SIG-M5 treated with dmso at 0.1 percent for 504 hours (cell line): ENCODE results near the gene UPK2.

Experiments used
- DNase-seq: peaks from one replicate; lab custom pipeline; 2025; ENCODE audit not compliant: unreplicated experiment; lab: John Stamatoyannopoulos, UW

Gene UPK2

DNA sequence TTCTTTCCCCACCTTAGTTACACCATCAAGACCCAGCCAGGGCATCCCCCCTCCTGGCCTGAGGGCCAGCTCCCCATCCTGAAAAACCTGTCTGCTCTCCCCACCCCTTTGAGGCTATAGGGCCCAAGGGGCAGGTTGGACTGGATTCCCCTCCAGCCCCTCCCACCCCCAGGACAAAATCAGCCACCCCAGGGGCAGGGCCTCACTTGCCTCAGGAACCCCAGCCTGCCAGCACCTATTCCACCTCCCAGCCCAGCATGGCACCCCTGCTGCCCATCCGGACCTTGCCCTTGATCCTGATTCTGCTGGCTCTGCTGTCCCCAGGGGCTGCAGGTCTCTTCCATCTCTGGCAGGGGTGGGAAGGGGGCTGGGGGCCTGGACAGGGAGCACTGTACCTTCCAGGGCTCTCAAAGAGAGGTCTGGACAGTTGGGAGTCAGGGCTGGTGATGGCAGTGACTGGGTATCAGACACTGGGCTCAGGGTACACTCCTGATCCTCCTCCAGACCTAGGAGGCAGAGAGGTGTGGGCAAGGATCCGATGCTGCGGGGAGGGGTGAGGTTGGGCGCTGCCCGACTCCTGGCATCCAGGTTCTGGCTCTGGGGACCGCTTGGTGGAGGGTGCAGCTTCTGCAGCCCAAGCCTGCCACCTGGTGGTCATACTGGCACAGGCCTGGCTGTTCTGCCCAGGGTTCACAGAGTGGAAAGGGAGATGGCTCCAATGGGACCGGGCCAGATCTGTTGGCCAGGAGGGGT is at the start of gene UPK2:
Gene UPK2 (plus strand): TSS at position 205 of the 753 bp plus-strand sequence. CDS start 53 bp downstream, at position 258.
- DNase-seq, result peak; percentile 75

DNA sequence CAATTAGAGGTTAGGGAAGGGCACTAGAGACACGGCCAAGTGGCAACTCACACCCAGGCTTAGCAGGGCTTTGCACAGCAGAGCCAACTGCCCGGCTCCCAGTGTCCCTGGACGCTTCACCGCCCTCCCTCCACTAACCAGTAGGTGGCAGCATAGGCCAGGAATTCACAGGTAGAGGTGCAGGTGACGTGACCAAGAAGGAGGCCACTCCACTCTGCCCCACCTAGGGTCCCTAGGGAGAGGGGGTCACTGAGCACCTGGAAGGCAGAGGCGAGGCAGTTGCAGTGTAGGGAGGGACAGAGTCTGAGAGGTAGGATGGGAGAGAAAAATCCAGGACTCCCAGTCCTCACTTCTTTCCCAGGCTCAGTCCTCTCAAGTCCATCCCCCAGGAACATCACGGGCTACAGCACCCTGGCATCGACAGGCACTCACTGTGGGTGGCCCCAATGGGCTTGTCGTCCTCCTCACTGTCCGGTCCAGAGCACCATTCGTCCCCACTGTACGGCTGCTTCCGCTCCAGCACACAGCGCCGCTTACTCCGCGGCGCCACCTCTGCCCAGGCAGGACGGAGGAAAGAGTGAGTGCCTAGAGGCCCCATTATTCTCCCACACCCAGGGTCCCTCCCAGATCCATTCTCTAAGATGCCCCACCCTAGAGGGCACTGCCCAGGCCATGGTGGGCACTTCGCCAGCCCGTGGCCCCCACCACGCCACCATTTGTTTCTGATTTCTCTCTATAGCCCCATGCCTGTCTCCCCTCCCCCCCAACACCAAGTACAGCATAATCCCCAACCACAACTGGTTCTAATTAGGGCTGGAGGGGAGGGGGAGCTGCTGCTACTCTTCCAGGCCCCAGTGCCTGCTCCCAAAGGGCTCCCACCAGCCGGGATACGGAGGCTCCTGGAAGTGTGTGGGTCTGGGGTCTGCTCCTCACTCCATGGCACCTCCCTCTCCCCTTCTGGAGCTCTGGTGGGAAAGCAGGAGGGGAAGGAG is 48.8 kb upstream of the UPK2 start:
- peak; percentile 64 for DNase-seq

DNA sequence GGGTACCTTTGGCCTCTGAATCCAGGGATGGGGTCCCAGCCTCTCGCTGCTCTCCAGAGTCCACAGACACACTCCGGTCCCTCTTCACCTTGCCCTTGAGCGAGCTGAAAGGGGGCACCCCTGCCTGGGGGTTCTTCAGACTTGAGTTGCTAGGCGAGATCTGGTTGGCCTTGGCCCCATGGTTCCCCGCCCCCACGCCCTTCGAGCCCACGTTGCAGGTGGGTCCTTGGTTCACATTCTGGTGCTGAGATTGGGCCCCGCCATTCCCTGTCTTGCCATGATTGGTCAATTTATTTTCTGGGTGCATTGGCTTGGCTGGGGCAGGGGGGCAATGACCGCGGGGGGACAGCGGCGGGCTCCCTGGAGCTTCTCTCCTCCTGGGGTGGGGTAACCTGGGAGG is 47.8 kb upstream of the UPK2 start:
- no peak for DNase-seq

DNA sequence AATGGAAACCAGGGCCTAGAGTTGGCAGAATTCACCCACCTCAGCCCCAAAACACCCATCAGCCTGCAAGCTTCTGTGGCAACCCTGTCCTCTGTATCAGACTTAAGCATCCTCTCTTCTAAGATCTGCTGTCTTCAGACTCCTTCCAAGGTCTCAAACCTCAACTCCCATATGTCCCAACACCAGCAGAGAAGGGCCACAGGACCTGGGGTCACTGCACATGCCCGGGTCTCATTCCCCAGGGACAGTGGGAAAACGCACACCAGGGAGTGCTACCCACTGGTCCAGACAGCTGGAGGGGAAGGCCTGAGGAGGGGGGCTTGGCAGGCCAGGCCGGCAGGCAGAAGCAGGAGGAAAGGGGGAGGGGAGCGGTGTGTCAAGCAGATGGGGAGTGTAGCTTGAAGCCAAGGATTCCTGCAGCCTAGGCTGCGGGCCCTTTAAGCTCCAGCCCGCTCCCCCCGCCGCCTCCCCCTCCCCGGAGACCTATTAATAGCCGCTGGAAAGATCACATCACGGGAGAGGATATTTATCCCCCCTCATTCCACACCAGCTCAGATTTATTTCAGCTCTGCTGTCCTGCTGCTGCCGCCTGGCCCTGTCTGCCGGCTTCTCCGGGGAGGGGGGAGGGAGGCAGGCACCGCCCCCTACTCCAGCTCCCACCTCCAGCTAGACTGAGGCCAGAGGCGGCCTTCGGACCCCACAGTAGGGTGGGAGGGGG is 47.0 kb upstream of the UPK2 start:
- no peak for DNase-seq

DNA sequence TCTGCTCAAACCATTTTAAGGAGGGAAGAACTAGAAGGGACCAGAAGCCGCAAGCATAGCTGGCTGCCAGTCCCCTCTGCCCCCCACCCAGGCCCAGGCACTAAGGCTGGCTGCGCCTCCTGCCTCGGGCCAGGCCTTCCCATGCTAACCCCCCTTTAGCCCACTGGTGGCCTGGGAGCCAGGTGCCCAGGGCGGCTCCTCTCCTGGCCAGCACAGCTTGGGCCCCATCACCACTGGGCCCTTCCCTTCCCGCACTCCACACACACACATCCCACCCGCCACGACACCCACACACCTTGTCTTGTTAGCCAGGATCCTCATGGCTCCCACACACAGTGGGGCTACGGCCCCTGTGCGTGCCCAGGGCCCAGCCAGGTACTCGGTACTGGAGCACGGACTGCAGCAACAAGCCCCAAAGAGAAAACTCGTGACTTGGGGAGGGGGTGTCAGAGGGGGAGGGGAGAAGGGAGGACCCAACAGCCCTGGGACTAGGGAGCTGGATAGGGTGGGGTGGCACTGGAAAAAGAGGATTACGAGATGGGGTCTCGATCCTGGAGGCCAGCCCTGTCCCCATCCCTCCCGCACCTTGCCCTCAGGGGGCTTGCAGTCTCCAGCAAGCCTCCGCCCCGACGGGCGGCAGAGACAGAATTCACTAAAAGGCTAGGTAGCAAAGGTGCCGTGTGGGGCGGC is 46.3 kb upstream of the UPK2 start:
- no peak for DNase-seq

DNA sequence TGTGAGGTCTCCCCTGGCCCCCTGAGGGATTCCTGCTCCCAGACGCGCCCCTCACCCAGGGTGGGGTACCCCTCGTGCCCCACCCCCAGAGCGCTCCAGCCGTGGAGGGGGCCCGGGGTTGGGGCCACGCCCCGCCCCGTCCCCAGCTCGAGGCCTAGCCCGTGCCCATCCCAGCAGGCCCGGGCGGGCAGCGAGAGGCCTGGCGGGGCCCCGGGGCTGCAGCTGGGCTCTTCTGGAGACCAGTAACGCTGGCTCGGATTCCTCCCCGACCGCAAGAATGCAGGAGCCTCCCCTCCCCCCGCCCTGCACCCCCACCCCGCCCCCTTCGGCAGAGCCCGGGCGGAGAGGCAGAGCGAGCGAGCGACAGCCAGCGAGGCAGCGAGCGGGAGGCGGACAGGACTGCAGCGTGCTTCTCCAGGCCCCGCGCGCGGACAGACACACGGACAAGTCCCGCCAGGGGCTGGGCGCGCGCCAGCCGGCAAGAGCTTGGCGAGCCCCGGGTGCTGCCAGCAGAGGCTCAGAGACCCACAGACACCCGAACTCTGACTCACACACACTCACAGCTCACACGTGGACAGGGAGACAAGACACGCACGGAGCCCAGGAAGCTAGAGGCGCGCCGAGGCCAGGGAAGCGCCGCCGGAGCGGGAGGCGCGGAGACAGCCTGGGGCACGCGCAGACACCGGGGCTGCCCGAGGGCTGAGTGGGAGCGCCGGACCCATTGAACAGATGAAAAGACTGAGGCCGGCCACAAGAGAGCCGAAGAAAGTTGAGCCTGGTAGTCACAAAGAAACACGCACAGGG is 45.6 kb upstream of the UPK2 start:
- DNase-seq, result peak; percentile 30

DNA sequence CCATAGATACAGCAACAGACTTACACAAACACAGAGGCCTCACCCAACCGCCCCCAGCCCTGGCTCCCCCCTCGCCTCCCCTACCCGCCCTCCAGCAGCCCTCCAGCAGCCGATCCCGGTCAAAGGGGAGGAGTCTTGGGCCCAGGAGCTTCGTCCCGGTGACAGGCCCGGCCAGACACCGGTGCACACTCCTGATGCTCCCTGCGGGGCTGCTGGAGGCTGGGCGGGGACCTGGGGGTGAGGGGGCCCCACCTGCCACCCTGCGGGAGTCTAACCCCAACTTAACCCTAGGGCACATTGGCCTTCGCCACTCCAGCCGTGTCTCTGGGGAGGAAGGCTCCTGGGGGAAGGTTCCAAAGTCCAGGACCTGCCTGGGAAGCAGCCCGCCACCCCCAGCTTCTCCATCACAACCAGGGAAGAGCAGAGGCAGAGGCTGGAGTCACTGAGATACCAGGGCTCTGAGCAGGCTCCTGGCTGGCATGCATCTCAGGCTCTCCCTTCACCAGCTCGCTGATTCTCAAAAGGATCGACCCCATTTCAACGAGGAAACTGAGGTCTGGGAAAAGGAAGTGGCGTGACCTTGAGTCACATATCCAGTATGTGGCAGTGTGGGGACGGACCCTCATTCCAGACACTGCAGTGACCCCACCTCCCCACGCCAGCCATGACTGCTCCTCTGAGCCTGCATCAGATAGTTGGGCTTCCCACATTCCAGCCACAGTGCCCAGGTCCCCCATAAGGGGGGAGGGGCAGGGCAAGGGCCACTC is 44.8 kb upstream of the UPK2 start:
- no peak for DNase-seq

DNA sequence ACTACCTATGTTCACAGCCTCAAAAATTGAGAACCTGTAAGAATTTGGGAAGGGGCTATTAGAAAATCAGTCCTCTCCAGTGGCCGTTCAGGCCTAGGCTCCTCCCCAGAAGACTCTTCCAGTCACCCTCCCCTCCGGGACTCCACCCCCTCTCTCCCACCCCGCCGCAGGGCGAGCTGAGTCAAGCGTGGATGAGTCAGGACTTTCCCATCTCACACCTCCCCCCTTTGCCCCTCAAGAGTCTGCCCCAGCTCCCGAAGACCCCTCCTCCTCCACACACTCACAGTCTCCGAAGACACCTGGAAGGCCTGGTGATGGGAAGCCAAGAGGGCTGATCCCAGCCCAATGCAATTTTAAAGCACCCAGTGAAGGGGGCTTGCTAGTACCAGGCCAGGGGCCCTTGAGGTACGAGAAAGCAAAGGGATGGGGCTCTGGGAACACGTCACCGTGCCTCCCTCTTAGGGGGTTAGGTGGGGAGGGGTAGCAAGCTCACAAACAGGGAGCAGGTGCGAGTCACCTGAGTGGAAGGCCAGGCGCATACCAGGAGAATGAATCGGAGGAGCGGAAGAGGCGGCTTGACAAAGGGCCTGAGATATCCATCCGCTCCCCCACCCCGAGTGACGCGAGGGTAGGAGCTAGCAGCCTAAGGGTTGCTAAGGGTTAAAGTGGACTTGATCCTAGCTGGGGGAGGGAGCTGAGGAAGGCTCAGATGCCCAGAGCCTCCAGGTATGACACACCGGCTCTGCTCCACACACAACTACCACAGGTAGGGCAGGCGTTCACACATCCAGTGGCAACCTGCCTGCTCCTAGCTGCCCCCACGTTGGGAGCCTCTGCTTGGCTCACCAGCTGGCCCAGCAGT is 44.0 kb upstream of the UPK2 start:
- peak; percentile 81 for DNase-seq

DNA sequence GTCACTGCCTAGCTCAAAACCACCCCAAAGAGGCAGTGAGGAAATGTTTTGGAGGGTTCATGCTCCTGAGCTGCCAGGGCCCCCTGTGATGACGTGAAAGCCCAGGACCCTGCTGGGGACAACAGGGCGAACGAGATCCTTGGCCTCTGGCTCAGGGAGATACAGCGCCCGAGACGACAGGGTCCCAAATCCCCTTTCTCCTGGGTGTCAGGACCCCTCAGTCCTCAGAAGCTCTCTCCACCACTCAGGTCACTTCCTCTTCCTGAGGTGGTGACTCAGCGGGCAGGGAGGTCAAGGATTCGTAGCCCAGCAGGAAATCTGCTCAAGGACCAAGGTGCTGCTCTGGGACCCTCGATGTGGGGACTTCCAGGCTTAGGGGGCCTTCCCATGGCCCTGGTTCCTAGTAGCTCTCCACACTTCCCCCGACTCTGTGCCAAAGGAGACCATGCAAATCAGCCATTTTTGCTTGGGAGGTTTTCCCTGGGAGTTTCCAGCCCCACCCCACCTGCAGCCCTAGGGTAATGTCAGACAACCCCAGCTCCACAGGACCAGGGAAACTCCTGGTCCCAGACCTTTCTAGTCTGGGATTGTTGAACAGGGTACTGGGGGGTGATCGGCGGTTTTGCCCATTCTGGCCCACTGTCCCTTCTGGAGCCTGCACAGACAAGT is 43.2 kb upstream of the UPK2 start:
- DNase-seq, result no peak

DNA sequence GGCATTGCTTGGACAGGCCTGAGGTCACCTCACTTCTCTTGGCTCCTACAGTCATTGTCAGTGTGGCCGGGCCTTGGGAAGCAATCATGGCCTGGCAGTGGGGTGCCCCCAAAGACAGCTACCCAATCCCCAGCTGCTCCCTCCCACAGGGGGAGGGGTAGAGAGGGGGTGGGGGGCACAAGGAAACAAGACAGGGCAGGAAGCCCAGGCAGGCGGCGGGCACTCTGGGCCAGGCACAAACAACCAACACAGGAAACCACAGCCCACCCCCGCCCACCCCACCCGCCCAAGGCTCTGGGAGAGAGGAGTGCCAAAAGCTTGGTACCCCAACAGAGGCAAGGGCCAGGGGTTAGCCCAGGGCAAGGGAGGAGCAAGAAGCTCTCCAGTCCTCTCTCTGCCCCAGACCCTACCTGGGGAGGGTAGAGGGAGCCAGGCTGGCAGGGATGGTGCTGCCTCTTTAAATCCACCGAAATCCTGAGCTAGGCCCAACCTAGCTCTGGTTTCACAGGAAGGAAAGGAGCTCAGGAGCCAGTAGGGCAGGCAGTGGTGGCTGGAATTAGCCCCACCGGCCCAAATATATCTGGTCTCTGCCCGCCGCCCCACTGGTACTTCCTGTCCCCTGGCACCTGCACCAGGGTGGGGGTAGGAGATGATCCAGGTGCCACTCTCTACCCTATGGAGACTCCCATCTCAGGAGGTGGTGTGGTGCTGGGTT is 42.5 kb upstream of the UPK2 start:
- no peak for DNase-seq

DNA sequence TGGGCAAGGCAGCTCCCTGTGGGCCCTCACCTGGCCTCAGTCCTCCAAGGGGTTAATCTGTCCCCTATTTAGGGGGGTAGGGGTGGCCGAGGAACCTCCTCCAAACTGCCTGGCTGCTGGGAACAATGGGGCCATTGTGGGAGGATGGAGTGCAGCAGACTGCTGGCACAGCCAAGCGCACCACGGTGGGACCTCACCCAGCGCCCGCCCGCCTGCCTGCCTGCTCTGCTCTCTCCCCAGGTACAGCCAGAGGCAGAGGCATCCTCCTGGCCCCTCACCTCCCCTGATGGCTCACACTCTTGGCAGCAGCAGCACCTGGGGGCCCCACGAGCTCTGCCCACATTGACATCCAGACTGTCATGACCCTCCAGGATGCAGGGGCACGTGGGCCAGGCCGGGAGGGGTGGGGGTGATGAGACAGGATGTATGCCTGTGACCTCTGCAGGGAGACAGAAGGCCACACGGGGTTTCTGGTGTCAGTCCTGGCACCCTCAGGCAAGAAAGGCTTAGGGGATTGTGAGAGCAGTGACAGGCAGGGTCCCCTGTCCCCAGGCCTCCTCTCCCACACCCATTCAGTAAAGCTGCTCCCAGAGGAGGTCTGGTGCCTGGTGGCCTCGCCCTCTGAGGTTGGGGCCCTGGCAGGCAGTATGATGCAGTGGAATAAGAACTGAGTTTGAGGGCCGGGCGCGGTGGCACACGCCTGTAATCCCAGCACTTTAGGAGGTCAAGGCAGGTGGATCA is 41.8 kb upstream of the UPK2 start:
- no peak for DNase-seq

DNA sequence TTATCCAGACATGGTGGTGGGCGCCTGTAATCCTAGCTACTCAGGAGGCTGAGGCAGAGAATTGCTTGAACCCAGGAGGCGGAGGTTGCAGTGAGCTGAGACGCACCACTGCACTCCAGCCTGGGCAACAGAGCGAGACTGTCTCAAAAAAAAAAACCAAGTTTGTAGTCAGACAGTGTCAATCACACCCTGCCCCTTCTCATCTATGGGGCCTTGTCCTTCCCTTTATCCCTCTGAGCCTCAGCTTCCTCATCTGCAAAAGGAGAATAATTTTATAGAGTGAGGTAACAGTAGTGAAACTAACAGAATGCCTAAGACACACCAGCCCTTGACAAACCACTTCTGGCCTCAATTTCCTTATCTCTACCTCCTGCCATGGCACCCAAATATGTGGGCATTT is 41.1 kb upstream of the UPK2 start:
- DNase-seq, result peak; percentile 64

DNA sequence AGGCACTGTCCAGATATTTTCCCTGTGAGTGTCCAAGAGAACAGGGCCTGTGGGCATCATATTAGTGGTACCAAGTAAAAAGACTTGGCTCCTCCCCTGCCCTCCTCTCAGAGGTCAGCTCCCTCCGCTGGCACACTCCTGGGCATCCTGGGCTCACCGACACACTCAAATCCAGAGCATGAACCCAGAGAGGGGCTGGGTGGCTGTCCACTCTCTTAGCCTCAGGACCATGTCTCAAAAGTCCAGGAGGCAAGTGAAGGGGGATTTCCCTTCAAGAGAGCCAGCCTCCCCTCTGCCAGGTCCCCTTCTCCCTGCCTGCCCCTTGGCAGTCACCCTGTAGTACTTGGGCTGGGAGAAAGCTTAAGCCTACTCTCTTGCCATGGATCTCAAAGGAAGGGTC is 40.7 kb upstream of the UPK2 start:
- no peak for DNase-seq

DNA sequence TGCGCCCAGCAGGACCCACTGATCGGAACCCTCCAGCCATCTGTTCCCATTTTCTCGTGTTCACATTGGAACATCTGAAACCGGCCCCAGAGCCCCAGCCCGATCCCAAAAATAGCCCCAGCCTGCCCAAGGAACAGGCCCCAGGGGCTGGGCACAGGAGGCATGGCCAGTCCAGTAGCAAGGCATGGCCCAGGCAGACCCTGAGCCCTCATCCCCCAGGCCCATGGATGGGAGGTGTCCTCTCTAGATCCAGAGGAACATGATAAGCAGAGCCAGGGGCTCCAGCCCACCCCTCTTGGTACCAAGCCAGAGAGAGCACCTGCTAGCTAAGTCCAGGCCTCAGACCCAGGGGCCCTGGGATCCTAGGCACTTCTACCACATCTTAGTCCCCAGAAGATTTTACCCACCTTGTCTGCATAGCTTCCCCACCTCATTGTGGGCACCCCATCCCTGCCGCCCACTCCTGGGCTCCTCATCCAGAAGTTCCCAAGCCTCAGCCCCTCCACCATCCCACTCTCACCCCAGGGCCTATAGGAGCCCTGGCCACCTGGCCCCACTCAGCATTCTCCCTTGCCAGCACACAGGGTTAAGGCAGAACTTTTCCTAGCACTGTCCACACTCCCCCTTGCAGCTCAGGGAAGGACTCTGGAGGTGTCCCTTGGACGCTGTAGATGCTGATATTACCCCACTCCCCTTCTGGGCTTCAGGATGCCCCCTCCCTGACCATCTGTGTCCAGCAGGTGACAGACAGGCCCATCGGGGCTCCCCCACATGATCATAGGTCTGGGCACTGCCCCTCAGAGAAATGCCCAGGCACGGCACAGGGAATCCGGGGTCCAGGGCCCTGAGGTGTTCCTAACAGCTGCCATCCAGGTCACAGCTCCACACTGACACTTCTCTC is 39.9 kb upstream of the UPK2 start:
- DNase-seq, result no peak

DNA sequence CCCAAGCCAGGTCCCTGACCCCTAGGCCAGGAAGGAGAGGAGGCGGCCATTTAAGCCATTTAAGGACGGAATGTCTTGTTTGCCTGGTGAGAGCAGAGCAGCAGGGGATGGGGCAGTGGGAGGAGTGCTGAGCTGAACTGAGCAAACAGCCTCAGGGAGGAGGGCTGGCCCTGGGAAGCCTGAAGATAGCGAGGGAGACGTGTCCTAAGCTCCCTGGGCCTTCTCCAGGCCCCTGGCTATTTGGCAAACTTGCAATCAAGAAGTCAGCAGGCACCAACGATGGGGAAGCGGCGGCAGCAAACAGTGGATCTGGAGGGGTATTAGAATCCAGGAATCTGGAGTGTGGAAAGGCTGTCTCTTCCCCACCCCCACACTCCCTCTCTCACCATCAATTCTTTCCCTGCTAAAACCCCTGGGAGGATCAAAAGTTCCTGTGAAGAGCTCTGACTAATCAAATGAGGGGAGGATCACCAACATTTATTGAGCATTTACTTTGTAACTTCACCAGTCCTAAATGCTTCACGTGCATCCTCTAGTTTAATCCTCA is 39.2 kb upstream of the UPK2 start:
- DNase-seq, result peak; percentile 62
